ENCODE results near the gene FAM131C.
A peak's percentile ranks its signal among the peaks of the same experiment; 100 is the strongest.

FAM131C gene

GRCh38 chr1:16017461-16018303 is 55.8 kb downstream of the FAM131C start, which contains the start of gene HSPB7:
HSPB7 (minus strand) TSS chr1:16018043; CDS start chr1:16017963, 80 bp downstream.
- no peak for DNase-seq (ENCODE audit: low read depth in 1 of 2, low spot score in 1 of 2)

- DNase-seq (ENCODE audit: low read depth in 1 of 2, low spot score in 1 of 2): no peak
Observed at GRCh38 chr1:16017076-16017460, 56.4 kb downstream of the FAM131C start.

GRCh38 chr1:16015960-16016901 is 57.2 kb downstream of the FAM131C start:
- no peak for DNase-seq (ENCODE audit: low read depth in 1 of 2, low spot score in 1 of 2)

- no peak for DNase-seq (ENCODE audit: low read depth in 1 of 2, low spot score in 1 of 2)
Observed at GRCh38 chr1:16015491-16015890, 58.0 kb downstream of the FAM131C start.

- DNase-seq (ENCODE audit: low read depth in 1 of 2, low spot score in 1 of 2): no peak
Observed at GRCh38 chr1:16014509-16015482, 58.7 kb downstream of the FAM131C start.

- no peak for DNase-seq (ENCODE audit: low read depth in 1 of 2, low spot score in 1 of 2)
Observed at GRCh38 chr1:16013908-16014258, 59.6 kb downstream of the FAM131C start.

GRCh38 chr1:16013220-16013907 is 60.1 kb downstream of the FAM131C start:
- DNase-seq (ENCODE audit: low read depth in 1 of 2, low spot score in 1 of 2): peak; percentile 15 to 52

GRCh38 chr1:16012590-16013219 is 60.7 kb downstream of the FAM131C start:
- no peak for DNase-seq (ENCODE audit: low read depth in 1 of 2, low spot score in 1 of 2)

GRCh38 chr1:16011936-16012589 is 61.4 kb downstream of the FAM131C start:
- no peak for DNase-seq (ENCODE audit: low read depth in 1 of 2, low spot score in 1 of 2)

GRCh38 chr1:16010837-16011236 is 62.6 kb downstream of the FAM131C start:
- DNase-seq (ENCODE audit: low read depth in 1 of 2, low spot score in 1 of 2): no peak

GRCh38 chr1:16009678-16010077 is 63.8 kb downstream of the FAM131C start:
- no peak for DNase-seq (ENCODE audit: low read depth in 1 of 2, low spot score in 1 of 2)

- peak; percentile 56 to 62 for DNase-seq (ENCODE audit: low read depth in 1 of 2, low spot score in 1 of 2)
Observed at GRCh38 chr1:16009030-16009460, 64.4 kb downstream of the FAM131C start.
